ENCODE measurements around the gene PPP1R37. TPM values are rescaled to one million over a fixed set of nuclear protein-coding genes. Genes with fewer than 3 reads are reported as not detected.
A peak's percentile ranks its signal among the peaks of the same experiment; 100 is the strongest.

The PPP1R37 gene
- polyA plus RNA-seq, 3 donors, result 0.10 to 11.8 (median 0.22) TPM

- H3K4me1 ChIP-seq (ENCODE audit: control insufficient read depth in 1 of 2, insufficient read depth in 2 of 2, low read length in 2 of 2), result peaks cover 8 to 11% of the 10 kb centered on the region in 2 donors
- H2AFZ ChIP-seq (ENCODE audit: insufficient read depth, low read depth, low read length, poor library complexity, severe bottlenecking), result no peak overlapping the region
- H3K9me3 ChIP-seq (replicated peaks in 1 of 2; ENCODE audit: control insufficient read depth in 1 of 2, insufficient read depth in 1 of 2, low read length in 2 of 2), result no peaks in the 10 kb centered on the region
- peaks cover 0 to 14% of the 10 kb centered on the region in 2 donors for H3K36me3 ChIP-seq (replicated peaks in 1 of 2; ENCODE audit: control insufficient read depth in 1 of 2, insufficient read depth in 2 of 2, low read length in 2 of 2)
- peaks cover 37% of the 10 kb centered on the region for H3K4me1 Mint-ChIP-seq
- intact Hi-C loops (cut with micrococcal nuclease), result no loop called here
- H3K4me2 ChIP-seq (replicated peaks; ENCODE audit: extremely low read depth, low read length, poor library complexity, severe bottlenecking), result peak overlapping the region; percentile 50
- DNase-seq, result no peak
- H3K27me3 ChIP-seq (ENCODE audit: control insufficient read depth in 2 of 2, insufficient read depth in 2 of 2, low read length in 2 of 2), result no peaks in the 10 kb centered on the region
- peaks cover 95% of the 10 kb centered on the region for H4K20me1 ChIP-seq (ENCODE audit: insufficient read depth, low read length)
- no peak for TF ChIP-seq CTCF (IDR thresholded peaks at IDR 0.05)
- H3K27ac Mint-ChIP-seq, result no peak overlapping the region
- no peaks in the 10 kb centered on the region for H3K9me3 Mint-ChIP-seq
- H3K4me3 Mint-ChIP-seq, result peak overlapping the region in 1 of 2 donors; percentile 66
- H3K36me3 Mint-ChIP-seq, result peaks cover 5% of the 10 kb centered on the region in 2 donors
- 100% methylated on average over 6 of the region's 7 CpGs for WGBS (ENCODE audit: insufficient coverage)
- H3K27me3 Mint-ChIP-seq (ENCODE audit: low read depth in 3 of 3), result peaks cover 0 to 6% (median 0%) of the 10 kb centered on the region in 3 donors
- H3K79me2 ChIP-seq (ENCODE audit: insufficient read depth, low read length), result peaks cover 91% of the 10 kb centered on the region
- no peak overlapping the region for H3K27ac ChIP-seq (ENCODE audit: low read depth in 1 of 2, low read length in 2 of 2)
- H3K9ac ChIP-seq (ENCODE audit: insufficient read depth, low read length, poor library complexity, severe bottlenecking), result no peak overlapping the region
- no peak overlapping the region for H3K4me3 ChIP-seq (replicated peaks in 1 of 3; ENCODE audit: low read depth in 2 of 3, low read length in 3 of 3)
Observed at GRCh38 chr19:45102481-45102880, 9.5 kb downstream of the PPP1R37 start.

GRCh38 chr19:45103156-45103507, 10.2 kb downstream of the PPP1R37 start:
- Mint-ChIP-seq H3K27me3 (ENCODE audit: low read depth in 3 of 3) (peaks cover 0 to 4% (median 0%) of the 10 kb centered on the region in 3 donors), H3K4me3 (peak overlapping the region; percentile 48 to 66), H3K27ac (peak overlapping the region in 3 of 7 donors; percentile 23 to 81 (median 58)), H3K9me3 (no peaks in the 10 kb centered on the region), H3K4me1 (peaks cover 30% of the 10 kb centered on the region), H3K36me3 (peaks cover 5% of the 10 kb centered on the region in 2 donors)
- WGBS (ENCODE audit: insufficient coverage), result 31% methylated on average over 2 of the region's 15 CpGs
- Histone ChIP-seq H4K20me1 (ENCODE audit: insufficient read depth, low read length) (peaks cover 93% of the 10 kb centered on the region), H3K4me1 (ENCODE audit: control insufficient read depth in 1 of 2, insufficient read depth in 2 of 2, low read length in 2 of 2) (peaks cover 8 to 11% of the 10 kb centered on the region in 2 donors), H3K4me2 (replicated peaks; ENCODE audit: extremely low read depth, low read length, poor library complexity, severe bottlenecking) (peak overlapping the region; percentile 50), H3K9me3 (replicated peaks in 1 of 2; ENCODE audit: control insufficient read depth in 1 of 2, insufficient read depth in 1 of 2, low read length in 2 of 2) (no peaks in the 10 kb centered on the region), H2AFZ (ENCODE audit: insufficient read depth, low read depth, low read length, poor library complexity, severe bottlenecking) (no peak overlapping the region), H3K36me3 (replicated peaks in 1 of 2; ENCODE audit: control insufficient read depth in 1 of 2, insufficient read depth in 2 of 2, low read length in 2 of 2) (peaks cover 0 to 14% of the 10 kb centered on the region in 2 donors), H3K79me2 (ENCODE audit: insufficient read depth, low read length) (peaks cover 90% of the 10 kb centered on the region), H3K4me3 (replicated peaks in 1 of 3; ENCODE audit: low read depth in 2 of 3, low read length in 3 of 3) (peak overlapping the region in 2 of 3 experiments; percentile 33 to 57), H3K27ac (ENCODE audit: low read depth in 1 of 2, low read length in 2 of 2) (peak overlapping the region in 1 of 2 donors; percentile 13), H3K27me3 (ENCODE audit: control insufficient read depth in 2 of 2, insufficient read depth in 2 of 2, low read length in 2 of 2) (no peaks in the 10 kb centered on the region), H3K9ac (ENCODE audit: insufficient read depth, low read length, poor library complexity, severe bottlenecking) (peak overlapping the region; percentile 8)
- no peak for TF ChIP-seq CTCF (IDR thresholded peaks at IDR 0.05)
- intact Hi-C loops (cut with micrococcal nuclease), result no loop called here
- DNase-seq, result peak in 1 of 3 donors; percentile 32
